Mesendoderm (in vitro differentiated cells): ENCODE data around the gene CHMP6.

Experiments
- DNase-seq: peaks from one replicate; pipeline ENCODE4 v3.0.0; 2013
- H2AK5ac ChIP-seq: 2 replicates; pipeline ENCODE4 v1.6.1; 2013; ENCODE audit warnings: low read length, inconsistent platforms
- H2BK120ac ChIP-seq: 2 replicates; pipeline ENCODE4 v1.6.1; 2013; ENCODE audit warnings: low read depth, mild to moderate bottlenecking, low read length, moderate library complexity, mixed read lengths
- H2BK15ac ChIP-seq: replicated peaks from 2 replicates; pipeline ENCODE4 v1.6.1; 2013; ENCODE audit warnings: low read depth, mild to moderate bottlenecking, moderate library complexity
- H2BK5ac ChIP-seq: 2 replicates; pipeline ENCODE4 v1.6.1; 2013; ENCODE audit warnings: low read length, inconsistent platforms
- H3K18ac ChIP-seq: 2 replicates; pipeline ENCODE4 v1.6.1; 2013; ENCODE audit warnings: mild to moderate bottlenecking, low read length, mixed read lengths
- H3K23ac ChIP-seq: one replicate; pipeline ENCODE4 v1.6.1; 2013; ENCODE audit warnings: low read length
- H3K27ac ChIP-seq: 2 replicates; pipeline ENCODE4 v1.5.1; 2013; ENCODE audit warnings: low read depth, mild to moderate bottlenecking, inconsistent platforms, low read length, moderate library complexity
- H3K27me3 ChIP-seq: 2 replicates; pipeline ENCODE4 v1.6.1; 2013; ENCODE audit warnings: low read length, control low read depth, mild to moderate bottlenecking, inconsistent platforms; ENCODE audit not compliant: insufficient read depth, poor library complexity
- H3K36me3 ChIP-seq: 2 replicates; pipeline ENCODE4 v1.6.1; 2013; ENCODE audit warnings: low read length, inconsistent platforms; ENCODE audit not compliant: control insufficient read depth, insufficient read depth
- H3K4ac ChIP-seq: one replicate; pipeline ENCODE4 v1.6.1; 2013; ENCODE audit warnings: low read depth, mild to moderate bottlenecking, low read length, moderate library complexity
- H3K4me1 ChIP-seq: 2 replicates; pipeline ENCODE4 v1.6.1; 2013; ENCODE audit warnings: low read depth, low read length, inconsistent platforms; ENCODE audit not compliant: control insufficient read depth
- H3K4me2 ChIP-seq: 2 replicates; pipeline ENCODE4 v1.6.1; 2013; ENCODE audit warnings: low read length
- H3K4me3 ChIP-seq: 2 replicates; pipeline ENCODE4 v1.5.1; 2013; ENCODE audit warnings: mild to moderate bottlenecking, low read length
- H3K56ac ChIP-seq: one replicate; pipeline ENCODE4 v1.6.1; 2013; ENCODE audit warnings: low read length
- H3K79me1 ChIP-seq: 2 replicates; pipeline ENCODE4 v1.6.1; 2013; ENCODE audit warnings: low read length, inconsistent platforms
- H3K79me2 ChIP-seq: 2 replicates; pipeline ENCODE4 v1.6.1; 2013; ENCODE audit warnings: mild to moderate bottlenecking, low read length; ENCODE audit not compliant: control insufficient read depth, insufficient read depth
- H3K9ac ChIP-seq: 2 replicates; pipeline ENCODE4 v1.6.1; 2013; ENCODE audit warnings: low read length, inconsistent platforms
- H4K5ac ChIP-seq: one replicate; pipeline ENCODE4 v1.6.1; 2013; ENCODE audit warnings: low read length
- H4K8ac ChIP-seq: one replicate; pipeline ENCODE4 v1.6.1; 2013; ENCODE audit warnings: low read depth, mild to moderate bottlenecking, control low read depth, low read length, moderate library complexity
- WGBS: extraction: QIAGEN DNeasy Blood & Tissue Kit; methylation state at CpG from one replicate; pipeline ENCODE4 v1.1.7; 2013; ENCODE audit warnings: low lambda C conversion rate, missing lambda C conversion rate; ENCODE audit not compliant: insufficient coverage; ENCODE audit errors: extremely low coverage; 5-methylcytosine and 5-hydroxymethylcytosine counted together

The CHMP6 gene

GRCh38 chr17:81048827-81049371 is 57.3 kb downstream of the CHMP6 start:
- Histone ChIP-seq H3K4me2 (no peak overlapping the region), H3K9ac (no peak overlapping the region), H3K36me3 (no peaks in the 10 kb centered on the region), H2AK5ac (no peak overlapping the region), H3K79me2 (no peaks in the 10 kb centered on the region), H3K18ac (no peak overlapping the region), H2BK5ac (no peak overlapping the region), H2BK15ac (no peak overlapping the region), H3K27ac (no peak overlapping the region), H3K23ac (no peak overlapping the region), H2BK120ac (no peak overlapping the region), H4K5ac (no peak overlapping the region), H3K4me3 (no peak overlapping the region), H3K79me1 (peaks cover 8% of the 10 kb centered on the region), H4K8ac (no peak overlapping the region), H3K56ac (no peak overlapping the region), H3K27me3 (no peaks in the 10 kb centered on the region), H3K4me1 (peaks cover 3% of the 10 kb centered on the region), H3K4ac (no peak overlapping the region)
- WGBS, result no CpG with 5 or more reads among the region's 28 CpGs
- DNase-seq, result no peak

- Histone ChIP-seq H3K4me3 (no peak overlapping the region), H3K4me1 (peaks cover 3% of the 10 kb centered on the region), H3K56ac (no peak overlapping the region), H4K8ac (no peak overlapping the region), H3K18ac (no peak overlapping the region), H2BK120ac (no peak overlapping the region), H2BK5ac (no peak overlapping the region), H3K4me2 (no peak overlapping the region), H3K36me3 (no peaks in the 10 kb centered on the region), H2BK15ac (no peak overlapping the region), H2AK5ac (no peak overlapping the region), H3K79me2 (no peaks in the 10 kb centered on the region), H3K79me1 (peaks cover 8% of the 10 kb centered on the region), H3K4ac (no peak overlapping the region), H4K5ac (no peak overlapping the region), H3K23ac (no peak overlapping the region), H3K27ac (no peak overlapping the region), H3K27me3 (no peaks in the 10 kb centered on the region), H3K9ac (no peak overlapping the region)
- WGBS, result no CpG with 5 or more reads among the region's 17 CpGs
- DNase-seq, result no peak
Measured at GRCh38 chr17:81049372-81049911, 57.8 kb downstream of the CHMP6 start.
